ENCODE results near the gene CACNB1. TPM values are rescaled to one million over a fixed set of nuclear protein-coding genes. Genes with fewer than 3 reads are reported as not detected.

CACNB1 gene
- total RNA-seq, 1 experiment from 2014 or later, result 4.3 TPM

DNA sequence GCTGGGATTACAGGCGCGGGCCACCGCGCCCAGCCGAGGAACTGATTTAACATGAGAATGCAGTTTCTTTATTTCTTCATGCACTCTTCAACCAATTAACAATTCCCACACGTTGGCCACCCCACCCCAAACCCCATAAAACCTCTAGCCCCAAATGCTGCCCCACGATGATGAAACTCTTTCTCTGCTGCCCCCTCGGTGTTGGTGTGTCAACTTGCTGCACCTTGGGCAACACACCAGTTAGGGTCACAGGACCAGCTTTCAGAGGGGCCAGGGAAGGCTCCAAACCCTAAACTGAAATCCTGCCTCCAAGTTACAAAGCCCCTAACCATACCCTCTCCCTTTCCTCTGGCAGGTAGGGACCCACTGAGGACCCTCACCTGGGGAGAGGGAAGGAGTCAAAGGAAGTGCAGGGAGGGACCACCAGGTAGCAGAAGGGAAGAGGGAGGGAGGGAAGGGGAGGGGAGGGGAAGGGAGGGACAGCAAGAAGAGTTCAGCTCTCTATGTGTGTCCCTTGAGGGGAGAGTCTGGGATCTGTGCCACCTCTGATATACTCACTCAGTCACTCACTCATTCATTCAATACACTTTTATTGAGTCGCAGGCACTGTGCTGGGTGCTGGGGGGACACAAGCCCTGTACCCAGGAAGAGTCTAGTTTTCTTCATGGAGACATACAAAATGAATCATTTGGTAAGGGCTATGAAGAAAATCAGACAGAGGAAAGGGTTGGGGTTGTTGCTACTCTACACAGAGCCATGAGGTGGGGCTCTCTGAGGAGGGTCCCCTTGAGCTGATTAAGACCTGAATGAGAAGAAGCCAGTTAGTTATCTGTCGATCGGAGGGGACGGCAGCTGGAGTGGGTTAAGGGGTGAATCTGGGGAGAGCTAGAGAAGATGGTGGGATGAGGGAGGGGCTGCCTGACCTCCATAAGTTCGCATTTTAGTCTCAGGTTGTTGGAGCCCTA lies 50.0 kb downstream of the CACNB1 start:
- no peak for DNase-seq
- Histone ChIP-seq H3K9ac (ENCODE audit: low read length) (no peak overlapping the region), H3K36me3 (ENCODE audit: low read depth, low read length) (no peaks in the 10 kb centered on the region), H3K9me3 (ENCODE audit: low read length) (no peaks in the 10 kb centered on the region), H4K20me1 (ENCODE audit: low read length) (no peaks in the 10 kb centered on the region), H3K4me1 (ENCODE audit: insufficient read depth, low read length) (peaks cover 7% of the 10 kb centered on the region), H3K4me3 (ENCODE audit: low read length) (no peak overlapping the region), H3K27me3 (ENCODE audit: low read length) (peaks cover 6% of the 10 kb centered on the region; the same call in 1 of the 2 replicates), H3K27ac (ENCODE audit: low read length) (no peak overlapping the region), H3K79me2 (ENCODE audit: low read length) (no peaks in the 10 kb centered on the region), H3K9me2 (replicated peaks; ENCODE audit: low read length) (no peaks in the 10 kb centered on the region), H3K4me2 (ENCODE audit: low read length) (no peak overlapping the region), H3F3A (ENCODE audit: low read length, unreplicated experiment) (no peaks in the 10 kb centered on the region), H2AFZ (ENCODE audit: low read length) (no peak overlapping the region)
- POLR2A ChIA-PET (ENCODE audit: unreplicated experiment), result no interaction called here
- ATAC-seq, result no peak
- no TSS peak for BruUV-seq (replicated peaks)
- TF ChIP-seq EZH2 (IDR thresholded peaks at IDR 0.05; ENCODE audit: low read length, unreplicated experiment), result no peak
- TF ChIP-seq, protein P1, sequence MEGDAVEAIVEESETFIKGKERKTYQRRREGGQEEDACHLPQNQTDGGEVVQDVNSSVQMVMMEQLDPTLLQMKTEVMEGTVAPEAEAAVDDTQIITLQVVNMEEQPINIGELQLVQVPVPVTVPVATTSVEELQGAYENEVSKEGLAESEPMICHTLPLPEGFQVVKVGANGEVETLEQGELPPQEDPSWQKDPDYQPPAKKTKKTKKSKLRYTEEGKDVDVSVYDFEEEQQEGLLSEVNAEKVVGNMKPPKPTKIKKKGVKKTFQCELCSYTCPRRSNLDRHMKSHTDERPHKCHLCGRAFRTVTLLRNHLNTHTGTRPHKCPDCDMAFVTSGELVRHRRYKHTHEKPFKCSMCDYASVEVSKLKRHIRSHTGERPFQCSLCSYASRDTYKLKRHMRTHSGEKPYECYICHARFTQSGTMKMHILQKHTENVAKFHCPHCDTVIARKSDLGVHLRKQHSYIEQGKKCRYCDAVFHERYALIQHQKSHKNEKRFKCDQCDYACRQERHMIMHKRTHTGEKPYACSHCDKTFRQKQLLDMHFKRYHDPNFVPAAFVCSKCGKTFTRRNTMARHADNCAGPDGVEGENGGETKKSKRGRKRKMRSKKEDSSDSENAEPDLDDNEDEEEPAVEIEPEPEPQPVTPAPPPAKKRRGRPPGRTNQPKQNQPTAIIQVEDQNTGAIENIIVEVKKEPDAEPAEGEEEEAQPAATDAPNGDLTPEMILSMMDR (conservative IDR thresholded peaks at IDR 0.05; ENCODE audit: low read depth, low read length), result no peak
- no peak for TF ChIP-seq EZH2phosphoT487 (IDR thresholded peaks at IDR 0.05; ENCODE audit: borderline replicate concordance, low read length)
- intact Hi-C loops (cut with micrococcal nuclease), result no loop called here
- CTCF ChIA-PET, result no interaction called here

DNA sequence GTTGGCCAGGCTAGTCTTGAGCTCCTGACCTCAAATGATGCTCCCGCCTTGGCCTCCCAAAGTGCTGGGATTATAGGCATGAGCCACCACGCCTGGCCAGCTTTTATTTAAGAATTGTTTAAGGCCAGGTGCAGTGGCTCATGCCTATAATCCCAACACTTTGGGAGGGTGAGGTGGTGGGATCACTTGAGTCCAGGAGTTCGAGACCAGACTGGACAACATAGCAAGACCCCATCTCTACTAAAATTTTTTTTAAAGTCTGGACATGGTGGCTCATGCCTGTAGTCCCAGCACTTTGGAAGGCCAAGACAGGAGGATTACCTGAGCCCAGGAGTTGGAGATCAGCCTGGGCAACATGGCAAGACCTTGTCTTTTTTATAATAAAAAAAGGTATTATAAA lies 51.2 kb downstream of the CACNB1 start:
- no peak overlapping the region for H2AFZ ChIP-seq (ENCODE audit: low read length)
- H3K27ac ChIP-seq (ENCODE audit: low read length), result no peak overlapping the region
- H3K9ac ChIP-seq (ENCODE audit: low read length), result no peak overlapping the region
- H3K79me2 ChIP-seq (ENCODE audit: low read length), result no peaks in the 10 kb centered on the region
- no peaks in the 10 kb centered on the region for H4K20me1 ChIP-seq (ENCODE audit: low read length)
- no peaks in the 10 kb centered on the region for H3K9me3 ChIP-seq (ENCODE audit: low read length)
- H3K4me2 ChIP-seq (ENCODE audit: low read length), result no peak overlapping the region
- ChIA-PET POLR2A (ENCODE audit: unreplicated experiment) (no interaction called here), CTCF (interaction anchor here (0.7 kb wide), 1 partner anchor 38 kb away, joined by 7 read pairs; no protein-coding TSS in a partner anchor)
- peaks cover 6% of the 10 kb centered on the region; the same call in 1 of the 2 replicates for H3K27me3 ChIP-seq (ENCODE audit: low read length)
- TF ChIP-seq, protein P1 (conservative IDR thresholded peaks at IDR 0.05; ENCODE audit: low read depth, low read length), result no peak
- no peak for TF ChIP-seq EZH2 (IDR thresholded peaks at IDR 0.05; ENCODE audit: low read length, unreplicated experiment)
- no peak for TF ChIP-seq EZH2phosphoT487 (IDR thresholded peaks at IDR 0.05; ENCODE audit: borderline replicate concordance, low read length)
- BruUV-seq (replicated peaks), result no TSS peak
- no peaks in the 10 kb centered on the region for H3K9me2 ChIP-seq (replicated peaks; ENCODE audit: low read length)
- H3K4me1 ChIP-seq (ENCODE audit: insufficient read depth, low read length), result no peaks in the 10 kb centered on the region
- intact Hi-C loops (cut with micrococcal nuclease), result no loop called here
- H3K4me3 ChIP-seq (ENCODE audit: low read length), result no peak overlapping the region
- ATAC-seq (no peak), DNase-seq (no peak)
- H3F3A ChIP-seq (ENCODE audit: low read length, unreplicated experiment), result no peaks in the 10 kb centered on the region
- no peaks in the 10 kb centered on the region for H3K36me3 ChIP-seq (ENCODE audit: low read depth, low read length)

GRCh38 chr17:39145143-39145542 lies 52.3 kb downstream of the CACNB1 start:
- DNase-seq, result no peak
- H3K9me3 ChIP-seq (ENCODE audit: low read length), result no peaks in the 10 kb centered on the region
- no peaks in the 10 kb centered on the region for H3K4me1 ChIP-seq (ENCODE audit: insufficient read depth, low read length)
- H3K9me2 ChIP-seq (replicated peaks; ENCODE audit: low read length), result no peaks in the 10 kb centered on the region
- no peaks in the 10 kb centered on the region for H4K20me1 ChIP-seq (ENCODE audit: low read length)
- TF ChIP-seq EZH2phosphoT487 (IDR thresholded peaks at IDR 0.05; ENCODE audit: borderline replicate concordance, low read length), result no peak
- TF ChIP-seq EZH2 (IDR thresholded peaks at IDR 0.05; ENCODE audit: low read length, unreplicated experiment), result no peak
- TF ChIP-seq, protein P1 (conservative IDR thresholded peaks at IDR 0.05; ENCODE audit: low read depth, low read length), result no peak
- H3K79me2 ChIP-seq (ENCODE audit: low read length), result no peaks in the 10 kb centered on the region
- no peak overlapping the region for H3K4me3 ChIP-seq (ENCODE audit: low read length)
- H3K27ac ChIP-seq (ENCODE audit: low read length), result no peak overlapping the region
- intact Hi-C loops (cut with micrococcal nuclease), result no loop called here
- POLR2A ChIA-PET (ENCODE audit: unreplicated experiment), result no interaction called here
- no peaks in the 10 kb centered on the region for H3K36me3 ChIP-seq (ENCODE audit: low read depth, low read length)
- no peaks in the 10 kb centered on the region for H3K27me3 ChIP-seq (ENCODE audit: low read length)
- CTCF ChIA-PET, result no interaction called here
- BruUV-seq (replicated peaks), result no TSS peak
- no peaks in the 10 kb centered on the region for H3F3A ChIP-seq (ENCODE audit: low read length, unreplicated experiment)
- no peak overlapping the region for H3K4me2 ChIP-seq (ENCODE audit: low read length)
- ATAC-seq, result no peak
- H3K9ac ChIP-seq (ENCODE audit: low read length), result no peak overlapping the region
- no peak overlapping the region for H2AFZ ChIP-seq (ENCODE audit: low read length)

Data from PC-3 (cell line).